Liver (tissue), 9 donors: ENCODE results near the gene PRPSAP1. TPM values are rescaled to one million over a fixed set of nuclear protein-coding genes. Genes with fewer than 3 reads are reported as not detected.

Experiments used
- DNase-seq: peaks from one replicate; pipeline ENCODE4 v3.0.0-alpha.2; 2017; ENCODE audit warnings: low spot score
- H3K27ac ChIP-seq, 2 donors: one replicate each; pipeline ENCODE4 v1.7.0; 2013; ENCODE audit warnings: inconsistent platforms in 2 of 2, low read length in 2 of 2, control low read depth in 1 of 2, low read depth in 1 of 2, mild to moderate bottlenecking in 1 of 2
- H3K27me3 ChIP-seq, 4 donors: one replicate each; pipeline versions ENCODE4 v1.6.1 to v1.7.0; 2013; ENCODE audit warnings: low read length in 3 of 4, inconsistent platforms in 1 of 4, mild to moderate bottlenecking in 1 of 4, moderate library complexity in 1 of 4; ENCODE audit not compliant: control insufficient read depth in 4 of 4, insufficient read depth in 4 of 4
- H3K36me3 ChIP-seq, 4 donors: one replicate each; pipeline versions ENCODE4 v1.6.1 to v1.7.0; 2013; ENCODE audit warnings: low read length in 3 of 4, mild to moderate bottlenecking in 3 of 4, low read depth in 1 of 4, moderate library complexity in 1 of 4; ENCODE audit not compliant: control insufficient read depth in 4 of 4, insufficient read depth in 3 of 4
- H3K4me1 ChIP-seq, 4 donors: one replicate each; pipeline versions ENCODE4 v1.6.1 to v1.7.0; 2013; ENCODE audit warnings: low read length in 3 of 4, mild to moderate bottlenecking in 3 of 4, moderate library complexity in 1 of 4; ENCODE audit not compliant: control insufficient read depth in 4 of 4, insufficient read depth in 4 of 4
- H3K4me3 ChIP-seq, 3 donors: one replicate each; pipeline versions ENCODE4 v1.6.1 to v1.7.0; 2013; ENCODE audit warnings: low read length in 3 of 3, control low read depth in 1 of 3, low read depth in 1 of 3, mild to moderate bottlenecking in 1 of 3
- H3K9ac ChIP-seq, 2 donors: one replicate each; pipeline ENCODE4 v1.7.0; 2013; ENCODE audit warnings: low read length in 2 of 2, mild to moderate bottlenecking in 2 of 2, moderate library complexity in 2 of 2, control low read depth in 1 of 2, low read depth in 1 of 2
- H3K9me3 ChIP-seq, 4 donors: one replicate each; pipeline versions ENCODE4 v1.6.1 to v1.7.0; 2013; ENCODE audit warnings: low read length in 3 of 4; ENCODE audit not compliant: control insufficient read depth in 4 of 4
- ATF3 ChIP-seq: IDR thresholded peaks from 2 replicates; pipeline ENCODE4 v1.6.1; 2016; ENCODE audit warnings: antibody characterized with exemption
- CTCF ChIP-seq: fragments of 150-350 bp; IDR thresholded peaks from 2 replicates; pipeline ENCODE4 v1.5.1; 2017; ENCODE audit warnings: improper control_type of control experiment, low read depth, low read length; ENCODE audit not compliant: missing input control
- FOXA1 ChIP-seq: IDR thresholded peaks from 2 replicates; pipeline ENCODE4 v1.6.1; 2016; ENCODE audit warnings: antibody characterized with exemption
- FOXA2 ChIP-seq: IDR thresholded peaks from 2 replicates; pipeline ENCODE4 v1.6.1; 2016; ENCODE audit warnings: antibody characterized with exemption
- GABPA ChIP-seq, 2 donors: IDR thresholded peaks in 1 of 2; conservative IDR thresholded peaks in 1 of 2; 2 replicates each; pipeline ENCODE4 v1.6.1; 2016; ENCODE audit warnings: antibody characterized with exemption in 2 of 2, mild to moderate bottlenecking in 1 of 2, moderate library complexity in 1 of 2
- HNF4A ChIP-seq, 2 donors: conservative IDR thresholded peaks; 2 replicates each; pipeline ENCODE4 v1.6.1; 2016; ENCODE audit warnings: antibody characterized with exemption in 2 of 2, mild to moderate bottlenecking in 2 of 2
- HNF4G ChIP-seq: IDR thresholded peaks from 2 replicates; pipeline ENCODE4 v1.6.1; 2016; ENCODE audit warnings: antibody characterized with exemption
- JUND ChIP-seq, 2 donors: IDR thresholded peaks; 2 replicates each; pipeline ENCODE4 v1.6.1; 2016; ENCODE audit warnings: antibody characterized with exemption in 2 of 2
- MAX ChIP-seq: IDR thresholded peaks from 2 replicates; pipeline ENCODE4 v1.6.1; 2016; ENCODE audit warnings: antibody characterized with exemption
- NR2F2 ChIP-seq: IDR thresholded peaks from 2 replicates; pipeline ENCODE4 v1.6.1; 2016; ENCODE audit warnings: antibody characterized with exemption
- RAD21 ChIP-seq, 2 donors: IDR thresholded peaks; 2 replicates each; pipeline ENCODE4 v1.6.1; 2016; ENCODE audit warnings: antibody characterized with exemption in 2 of 2, mild to moderate bottlenecking in 2 of 2
- REST ChIP-seq: IDR thresholded peaks from 2 replicates; pipeline ENCODE4 v1.6.1; 2016; ENCODE audit warnings: antibody characterized with exemption, mild to moderate bottlenecking
- SP1 ChIP-seq: IDR thresholded peaks from 2 replicates; pipeline ENCODE4 v1.6.1; 2018; ENCODE audit warnings: antibody characterized with exemption, mild to moderate bottlenecking
- TAF1 ChIP-seq: conservative IDR thresholded peaks from 2 replicates; pipeline ENCODE4 v1.6.1; 2016; ENCODE audit warnings: antibody characterized with exemption, mild to moderate bottlenecking
- YY1 ChIP-seq: IDR thresholded peaks from 2 replicates; pipeline ENCODE4 v1.6.1; 2016; ENCODE audit warnings: antibody characterized with exemption, mild to moderate bottlenecking
- ZBTB33 ChIP-seq: IDR thresholded peaks from 2 replicates; pipeline ENCODE4 v1.6.1; 2016; ENCODE audit warnings: antibody characterized with exemption
- WGBS: extraction: QIAGEN DNeasy Blood & Tissue Kit; methylation state at CpG from one replicate; pipeline ENCODE4 v1.1.7; 2013; 5-methylcytosine and 5-hydroxymethylcytosine counted together
- polyA plus RNA-seq, 2 donors: library from polyadenylated mRNA; stranded (reverse) in 1 of 2; unstranded in 1 of 2; fragments of 200-250 nt in 1 of 2; fragments of >200 nt in 1 of 2; fragmentation: Nextera tagmentation in 1 of 2; extraction: Ambion mirVana in 1 of 2; gene quantifications; one replicate each; pipeline versions ENCODE4 v1.2.1 to v1.2.3, GENCODE V29; 2013 to 2015
- total RNA-seq, 2 donors: library from RNA; depleted of rRNA; stranded (reverse); fragments of >200 nt; gene quantifications; one replicate each; pipeline ENCODE4 v1.2.3, GENCODE V29; 2014
- donor health status: healthy.
- donor health status: healthy.
- donor health status: healthy.
- donor health status: healthy.
- donor health status: healthy.

The PRPSAP1 gene
- total and polyA plus RNA-seq, 4 donors, result 21.4 to 78.1 (median 52.6) TPM

GRCh38 chr17:76370261-76370993 is 16.7 kb upstream of the PRPSAP1 start:
- Histone ChIP-seq H3K9ac (no peak overlapping the region), H3K4me1 (no peaks in the 10 kb centered on the region), H3K27ac (peak overlapping the region in 1 of 2 donors; percentile 42), H3K4me3 (no peak overlapping the region), H3K27me3 (no peaks in the 10 kb centered on the region), H3K9me3 (no peaks in the 10 kb centered on the region), H3K36me3 (no peaks in the 10 kb centered on the region)
- peak; percentile 10 for TF ChIP-seq YY1
- TF ChIP-seq RAD21 (IDR thresholded peaks at IDR 0.05), result peak in 1 of 2 donors; percentile 51
- no peak for TF ChIP-seq ATF3
- TF ChIP-seq ZBTB33, result no peak
- TF ChIP-seq NR2F2, result peak; percentile 10
- no peak for TF ChIP-seq REST
- TF ChIP-seq CTCF, result peak; percentile 18
- no peak for TF ChIP-seq FOXA2
- WGBS, result 61% methylated on average over 11 of the region's 11 CpGs
- no peak for DNase-seq

- Histone ChIP-seq H3K27ac (peak overlapping the region in 1 of 2 donors; percentile 42), H3K4me3 (no peak overlapping the region), H3K27me3 (no peaks in the 10 kb centered on the region), H3K36me3 (no peaks in the 10 kb centered on the region), H3K4me1 (no peaks in the 10 kb centered on the region), H3K9me3 (no peaks in the 10 kb centered on the region), H3K9ac (no peak overlapping the region)
- 86% methylated on average over 7 of the region's 7 CpGs for WGBS
- DNase-seq, result no peak
- TF ChIP-seq JUND (IDR thresholded peaks at IDR 0.05) (no peak), NR2F2 (no peak), HNF4G (no peak), TAF1 (no peak), HNF4A (conservative IDR thresholded peaks at IDR 0.05) (no peak), MAX (no peak), SP1 (no peak), GABPA (IDR thresholded peaks at IDR 0.05 in 1 of 2, conservative IDR thresholded peaks at IDR 0.05 in 1 of 2) (no peak), FOXA2 (no peak), RAD21 (IDR thresholded peaks at IDR 0.05) (no peak), ATF3 (no peak), FOXA1 (no peak), REST (no peak), CTCF (no peak)
Observed at GRCh38 chr17:76369804-76370203, 16.1 kb upstream of the PRPSAP1 start.
